DMS114 treated with DMSO at 0.1 percent for 48 hours (cell line): ENCODE data around the gene HIPK4.

Experiments
- DNase-seq: peaks from one replicate; lab custom pipeline; 2025; ENCODE audit not compliant: unreplicated experiment; lab: John Stamatoyannopoulos, UW

HIPK4 gene

GRCh38 chr19:40367577-40368434 lies 22.2 kb downstream of the HIPK4 start:
- DNase-seq = no peak

GRCh38 chr19:40366697-40367561 lies 23.1 kb downstream of the HIPK4 start:
- peak; percentile 48 for DNase-seq

DNA sequence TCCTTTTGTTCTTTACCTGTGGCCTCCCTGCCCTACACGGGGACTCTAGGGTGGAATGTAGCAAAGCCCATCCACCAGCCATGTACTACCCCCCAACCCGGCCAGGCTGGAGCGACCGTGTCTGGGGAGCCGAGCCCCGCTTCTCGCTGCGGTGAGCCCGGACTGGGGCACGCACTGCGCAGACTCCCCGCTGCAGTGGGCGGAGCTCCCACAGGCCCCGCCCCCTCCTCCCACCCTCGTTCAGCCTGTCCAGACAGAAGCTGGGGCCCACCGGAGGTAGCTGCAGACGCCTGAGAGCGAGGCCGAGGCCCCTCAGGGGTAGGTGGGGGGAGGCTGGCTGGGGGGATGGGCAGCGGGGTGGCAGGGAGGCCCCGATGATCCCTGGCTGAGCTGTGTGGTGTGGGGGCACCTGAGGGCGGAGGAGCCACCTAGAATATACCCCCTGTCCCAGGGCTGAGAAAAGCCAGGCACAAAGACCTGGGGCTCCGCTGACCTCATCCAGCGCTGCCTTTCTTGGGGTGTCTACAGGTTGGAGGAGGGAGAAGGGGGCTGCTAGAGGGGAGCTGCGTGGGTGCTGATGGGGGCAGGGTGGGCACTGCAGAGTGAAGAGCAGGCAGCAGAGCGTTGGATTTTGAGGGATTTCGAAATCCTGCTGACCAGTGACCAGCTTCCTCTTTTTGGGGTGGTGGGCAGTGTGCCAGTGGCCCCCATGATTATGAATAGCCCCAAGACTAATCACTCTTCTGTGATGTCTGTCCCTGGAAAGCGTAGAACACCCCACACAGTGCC lies 24.2 kb downstream of the HIPK4 start:
- peak; percentile 62 for DNase-seq

GRCh38 chr19:40365010-40365409 lies 25.0 kb downstream of the HIPK4 start:
- DNase-seq = no peak

DNA sequence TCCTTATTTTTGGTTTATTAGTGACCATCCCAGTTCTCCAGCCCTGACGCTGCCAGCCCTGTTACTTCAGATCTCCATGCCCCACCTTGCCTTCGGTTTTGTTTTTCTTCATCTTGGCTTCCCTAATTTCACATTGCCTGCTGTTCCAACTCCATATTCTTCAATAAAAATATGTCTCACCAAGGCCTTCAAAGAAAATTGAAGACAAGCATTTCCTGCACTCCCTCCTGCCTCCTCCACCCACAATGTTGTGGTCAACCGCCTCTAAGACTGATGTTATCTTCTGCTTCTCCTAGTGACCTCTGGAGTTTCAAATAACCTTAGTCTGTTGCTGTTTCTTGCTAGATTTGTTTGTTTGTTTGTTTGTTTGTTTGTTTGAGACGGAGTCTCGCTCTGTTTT lies 26.9 kb downstream of the HIPK4 start:
- DNase-seq = no peak

DNA sequence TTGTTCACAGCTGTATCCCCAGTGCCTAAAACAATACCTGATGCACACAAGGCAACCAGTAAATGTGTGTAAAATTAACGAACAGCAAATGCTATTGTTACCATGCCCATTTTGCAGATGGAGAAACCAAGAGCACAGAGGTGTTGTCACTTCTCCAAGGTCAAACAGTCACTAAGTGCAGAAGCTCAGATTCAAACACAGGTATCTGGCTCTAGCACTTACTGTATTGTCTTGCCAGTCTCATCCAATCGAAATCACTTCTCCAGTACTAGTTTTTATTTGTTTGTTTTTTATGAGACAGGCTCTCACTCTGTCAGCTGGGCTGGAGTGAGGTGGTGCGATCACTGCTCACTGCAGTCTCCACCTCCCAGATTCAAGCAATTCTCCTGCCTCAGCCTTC lies 27.8 kb downstream of the HIPK4 start:
- DNase-seq = no peak

- DNase-seq = no peak
Measured at GRCh38 chr19:40360708-40361241, 29.2 kb downstream of the HIPK4 start.

- no peak for DNase-seq
Measured at GRCh38 chr19:40360020-40360707, 29.8 kb downstream of the HIPK4 start.

DNA sequence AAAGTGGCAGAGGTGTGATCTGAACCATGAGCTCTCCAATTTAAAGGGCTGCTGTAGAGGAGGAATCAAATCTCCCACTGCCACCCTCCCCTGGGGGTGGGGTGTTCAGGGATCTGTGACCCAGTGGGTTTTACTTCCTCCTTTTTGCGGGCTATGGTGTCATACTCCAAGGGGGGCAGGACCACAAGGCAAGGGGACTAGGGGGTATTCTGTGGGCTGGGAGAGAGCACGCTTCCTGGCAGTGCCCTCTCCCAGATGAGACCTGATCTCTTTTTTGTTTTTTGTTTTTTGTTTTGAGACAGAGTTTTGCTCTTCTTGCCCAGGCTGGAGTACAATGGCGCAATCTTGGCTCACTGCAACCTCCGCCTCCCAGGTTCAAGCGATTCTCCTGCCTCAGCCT lies 31.2 kb downstream of the HIPK4 start:
- DNase-seq = no peak

GRCh38 chr19:40357640-40358039 lies 32.3 kb downstream of the HIPK4 start:
- no peak for DNase-seq

- no peak for DNase-seq
Measured at GRCh38 chr19:40356681-40357595, 33.0 kb downstream of the HIPK4 start.

GRCh38 chr19:40355975-40356680 lies 33.9 kb downstream of the HIPK4 start:
- DNase-seq = no peak

DNA sequence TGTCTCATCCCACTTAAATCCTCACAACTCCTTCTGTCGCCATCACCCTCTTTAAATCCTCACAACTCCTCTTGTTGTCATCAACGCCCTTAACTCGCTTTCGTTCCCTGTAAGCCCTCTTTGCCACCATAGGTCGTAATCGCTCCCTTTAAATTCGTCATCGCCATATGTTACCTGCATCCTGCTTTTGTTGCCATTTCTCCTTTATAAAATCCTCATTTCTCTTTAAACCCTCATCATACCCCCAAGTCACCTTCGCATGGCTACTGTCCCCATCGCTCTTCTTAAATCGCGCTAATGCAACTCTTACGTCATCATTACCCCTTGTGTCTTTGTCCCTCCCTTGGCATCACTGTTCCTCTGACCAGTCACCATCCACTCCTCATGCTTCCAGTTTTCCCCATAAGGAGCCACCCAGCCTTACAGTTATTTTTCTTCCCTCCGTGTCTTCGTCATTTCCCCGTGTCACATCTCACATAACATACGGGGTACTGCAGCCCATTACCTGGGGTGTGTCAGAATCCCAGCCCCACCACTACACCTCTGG lies 40.9 kb downstream of the HIPK4 start:
- peak; percentile 59 for DNase-seq

GRCh38 chr19:40348125-40348913 lies 41.7 kb downstream of the HIPK4 start, which contains the start of the genes C19orf47 and PLD3:
Gene C19orf47 (minus strand): TSS chr19:40348397. CDS start chr19:40341857, 6,540 bp downstream.
Gene PLD3 (plus strand): TSS chr19:40348695. CDS start chr19:40366484, 17,789 bp downstream.
- DNase-seq = peak; percentile 99

DNA sequence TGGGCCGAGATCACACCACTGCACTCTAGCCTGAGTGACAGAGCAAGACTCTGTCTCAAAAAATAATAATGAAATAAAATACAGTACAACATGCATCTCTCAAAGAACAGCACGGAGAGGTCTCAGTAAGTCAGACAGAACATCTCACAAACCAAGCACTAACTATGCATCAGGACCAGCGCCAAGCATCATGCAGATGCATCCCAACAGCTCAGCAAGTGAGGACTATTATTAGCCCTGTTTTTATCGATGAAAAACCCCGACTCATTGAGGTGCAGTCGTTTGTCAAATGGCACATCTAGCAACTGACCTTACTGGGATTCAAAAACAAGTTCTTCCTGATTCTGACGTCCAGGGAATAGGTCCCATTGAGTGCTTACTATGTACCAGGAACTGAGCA lies 45.6 kb downstream of the HIPK4 start:
- DNase-seq = no peak

GRCh38 chr19:40342644-40343311 lies 47.2 kb downstream of the HIPK4 start:
- DNase-seq = no peak
